ENCODE measurements around the gene RBBP8NL.

DNA sequence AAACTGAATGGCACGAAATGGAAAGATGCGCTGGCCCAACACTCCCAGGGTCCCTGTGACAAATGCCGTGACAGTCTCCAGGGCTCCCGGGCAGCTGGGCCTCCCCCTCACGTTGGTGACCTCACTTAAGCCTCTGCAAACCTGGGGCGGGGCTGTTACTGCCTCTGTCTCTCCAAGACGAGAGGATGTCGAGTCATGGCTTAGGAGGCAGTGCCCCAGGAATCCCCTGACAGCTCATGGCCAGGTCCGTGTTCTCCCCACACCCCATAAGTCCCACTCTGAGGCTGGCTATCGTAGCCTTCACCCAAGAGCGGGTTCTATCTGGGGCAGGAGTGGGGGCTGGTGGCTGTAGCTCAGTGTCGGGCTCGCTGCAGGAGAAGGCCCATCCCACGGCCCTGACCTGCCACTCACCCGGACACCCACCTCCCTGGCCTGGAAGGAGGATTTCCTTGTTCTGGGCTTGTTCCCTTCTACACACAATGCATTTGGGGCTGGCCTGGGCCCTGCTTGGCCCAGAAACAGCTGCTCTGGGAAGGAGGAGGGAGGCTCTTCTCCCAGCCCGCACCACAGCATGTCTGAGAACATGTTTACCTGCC lies 46.0 kb downstream of the RBBP8NL start:
- no peak for TF ChIP-seq CTCF (IDR thresholded peaks at IDR 0.05; ENCODE audit: insufficient read depth, low read length, poor library complexity, severe bottlenecking)
- no peak for TF ChIP-seq EZH2phosphoT487 (conservative IDR thresholded peaks at IDR 0.05; ENCODE audit: low read length)
